SK-N-MC (cell line): ENCODE results near the gene PLA2G4D.

Source experiments
- EZH2 ChIP-seq: fragments of 200-600 bp; sonication (generic); IDR thresholded peaks from one replicate; pipeline ENCODE4 v1.6.1; 2017; ENCODE audit warnings: antibody characterized with exemption
- POLR2AphosphoS5 ChIP-seq: IDR thresholded peaks from 2 replicates; pipeline ENCODE4 v1.6.1; 2012; ENCODE audit warnings: mild to moderate bottlenecking, low read depth, low read length, borderline replicate concordance

- TF ChIP-seq POLR2AphosphoS5 (no peak), EZH2 (no peak)
Measured at GRCh38 chr15:42087460-42087859, 6.9 kb downstream of the PLA2G4D start.
